Lower leg skin (tissue), 4 donors: ENCODE data around the gene COL4A6. TPM values are rescaled to one million over a fixed set of nuclear protein-coding genes. Genes with fewer than 3 reads are reported as not detected.

Experiments used
- DNase-seq, 2 donors: peaks; one replicate each; pipeline ENCODE4 v3.0.0-alpha.2; 2019; ENCODE audit warnings: low spot score in 2 of 2
- H3K4me3 ChIP-seq: fragments of 200-600 bp; sonication (generic); 2 replicates; pipeline ENCODE4 v1.5.1; 2017; ENCODE audit warnings: mild to moderate bottlenecking, low read depth; ENCODE audit not compliant: poor library complexity, severe bottlenecking
- POLR2A ChIP-seq, 2 donors: fragments of 450-650 bp; IDR thresholded peaks; one replicate each; pipeline ENCODE4 v1.6.1; 2016 to 2017; ENCODE audit warnings: antibody characterized with exemption in 2 of 2, mild to moderate bottlenecking in 1 of 2, moderate library complexity in 1 of 2
- WGBS, 2 donors: methylation state at CpG; one replicate each; pipeline ENCODE4 v1.1.5; 2018; 5-methylcytosine and 5-hydroxymethylcytosine counted together
- intact Hi-C: fragments of 100-400 bp; cut with DNase I; formaldehyde crosslinking; loops from one replicate; pipeline ENCODE4 v1.15.0; 2023; ENCODE audit warnings: low total_unique reads
- total RNA-seq, 4 donors: library from RNA; depleted of rRNA; stranded (reverse); fragments of >200 nt; gene quantifications; one replicate each; pipeline ENCODE4 v1.1.0, GENCODE V29; 2016
- TF ChIP-seq, protein P1 (sequence below), 3 donors: fragments of 450-650 bp; IDR thresholded peaks; one replicate each; pipeline ENCODE4 v1.5.1; 2016; ENCODE audit warnings: antibody characterized with exemption in 3 of 3, mild to moderate bottlenecking in 3 of 3, moderate library complexity in 2 of 3

COL4A6 gene
- total RNA-seq, 4 donors from 2014 or later, result 9.4 to 15.3 (median 11.6) TPM

GRCh38 chrX:108464604-108465003, 26.4 kb upstream of the COL4A6 start:
- H3K4me3 ChIP-seq, result no peak overlapping the region
- intact Hi-C loops, result no loop called here
- no peak for DNase-seq
- TF ChIP-seq, protein P1, sequence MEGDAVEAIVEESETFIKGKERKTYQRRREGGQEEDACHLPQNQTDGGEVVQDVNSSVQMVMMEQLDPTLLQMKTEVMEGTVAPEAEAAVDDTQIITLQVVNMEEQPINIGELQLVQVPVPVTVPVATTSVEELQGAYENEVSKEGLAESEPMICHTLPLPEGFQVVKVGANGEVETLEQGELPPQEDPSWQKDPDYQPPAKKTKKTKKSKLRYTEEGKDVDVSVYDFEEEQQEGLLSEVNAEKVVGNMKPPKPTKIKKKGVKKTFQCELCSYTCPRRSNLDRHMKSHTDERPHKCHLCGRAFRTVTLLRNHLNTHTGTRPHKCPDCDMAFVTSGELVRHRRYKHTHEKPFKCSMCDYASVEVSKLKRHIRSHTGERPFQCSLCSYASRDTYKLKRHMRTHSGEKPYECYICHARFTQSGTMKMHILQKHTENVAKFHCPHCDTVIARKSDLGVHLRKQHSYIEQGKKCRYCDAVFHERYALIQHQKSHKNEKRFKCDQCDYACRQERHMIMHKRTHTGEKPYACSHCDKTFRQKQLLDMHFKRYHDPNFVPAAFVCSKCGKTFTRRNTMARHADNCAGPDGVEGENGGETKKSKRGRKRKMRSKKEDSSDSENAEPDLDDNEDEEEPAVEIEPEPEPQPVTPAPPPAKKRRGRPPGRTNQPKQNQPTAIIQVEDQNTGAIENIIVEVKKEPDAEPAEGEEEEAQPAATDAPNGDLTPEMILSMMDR (IDR thresholded peaks at IDR 0.05), result no peak
- no peak for TF ChIP-seq POLR2A (IDR thresholded peaks at IDR 0.05)
- 63 to 72% methylated on average over 3 of the region's 3 CpGs for WGBS, 2 donors

DNA sequence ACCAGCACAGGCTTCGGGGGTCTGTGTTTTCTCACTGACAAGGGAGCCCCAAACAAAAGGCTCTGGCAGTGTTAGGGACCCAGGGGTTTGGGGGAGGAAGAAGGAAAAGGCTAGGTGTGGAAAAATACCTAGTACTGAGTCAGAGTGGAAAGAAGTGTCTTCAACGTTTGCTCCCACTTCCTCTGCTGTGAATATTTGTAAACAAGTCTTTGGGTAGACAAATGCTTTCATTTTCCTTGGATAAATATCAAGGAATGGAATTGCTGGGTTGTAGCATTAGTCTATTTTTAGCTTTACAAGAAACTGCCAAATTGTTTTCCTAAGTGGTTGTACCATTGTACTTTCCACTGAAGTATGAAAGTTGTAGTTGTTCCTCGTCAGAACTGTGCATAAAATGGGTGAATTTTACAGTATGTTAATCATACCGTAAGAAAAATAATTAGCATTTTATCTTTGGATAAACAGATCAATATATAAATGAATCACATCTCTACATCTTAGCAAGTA, 18.8 kb upstream of the COL4A6 start:
- DNase-seq, result no peak
- WGBS, 2 donors, result 54 to 70% methylated on average over 4 of the region's 4 CpGs
- H3K4me3 ChIP-seq, result no peak overlapping the region
- no peak for TF ChIP-seq POLR2A (IDR thresholded peaks at IDR 0.05)
- TF ChIP-seq, protein P1 (IDR thresholded peaks at IDR 0.05), result no peak
- intact Hi-C loops, result no loop called here

GRCh38 chrX:108453841-108454240, 15.6 kb upstream of the COL4A6 start:
- H3K4me3 ChIP-seq, result no peak overlapping the region
- intact Hi-C loops, result no loop called here
- TF ChIP-seq POLR2A (IDR thresholded peaks at IDR 0.05), result no peak
- TF ChIP-seq, protein P1 (IDR thresholded peaks at IDR 0.05), result no peak
- no peak for DNase-seq
- WGBS, 2 donors, result 70 to 84% methylated on average over 3 of the region's 3 CpGs

DNA sequence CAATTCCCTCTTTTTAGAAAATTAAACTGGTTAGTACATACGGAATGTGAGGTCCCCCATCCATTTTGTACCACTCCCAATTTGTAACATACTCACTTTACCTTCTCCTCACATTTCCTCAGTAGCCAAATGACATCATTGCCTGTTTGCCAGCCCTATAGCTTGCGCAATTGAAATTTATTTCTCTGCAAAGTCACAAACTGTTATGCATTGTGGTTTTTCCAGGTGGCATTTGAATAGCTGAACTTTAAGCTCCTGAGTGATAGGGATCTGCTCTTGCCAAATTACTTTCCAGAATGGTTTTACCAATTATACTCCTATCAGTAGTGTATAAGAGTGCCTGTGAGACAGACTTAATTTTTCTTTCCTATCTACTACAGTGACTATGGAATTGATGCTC, 9.1 kb upstream of the COL4A6 start:
- DNase-seq, result no peak
- TF ChIP-seq POLR2A (IDR thresholded peaks at IDR 0.05), result no peak
- TF ChIP-seq, protein P1 (IDR thresholded peaks at IDR 0.05), result no peak
- intact Hi-C loops, result no loop called here
- WGBS, 2 donors, result 43 to 55% methylated on average over 2 of the region's 2 CpGs
- no peak overlapping the region for H3K4me3 ChIP-seq

DNA sequence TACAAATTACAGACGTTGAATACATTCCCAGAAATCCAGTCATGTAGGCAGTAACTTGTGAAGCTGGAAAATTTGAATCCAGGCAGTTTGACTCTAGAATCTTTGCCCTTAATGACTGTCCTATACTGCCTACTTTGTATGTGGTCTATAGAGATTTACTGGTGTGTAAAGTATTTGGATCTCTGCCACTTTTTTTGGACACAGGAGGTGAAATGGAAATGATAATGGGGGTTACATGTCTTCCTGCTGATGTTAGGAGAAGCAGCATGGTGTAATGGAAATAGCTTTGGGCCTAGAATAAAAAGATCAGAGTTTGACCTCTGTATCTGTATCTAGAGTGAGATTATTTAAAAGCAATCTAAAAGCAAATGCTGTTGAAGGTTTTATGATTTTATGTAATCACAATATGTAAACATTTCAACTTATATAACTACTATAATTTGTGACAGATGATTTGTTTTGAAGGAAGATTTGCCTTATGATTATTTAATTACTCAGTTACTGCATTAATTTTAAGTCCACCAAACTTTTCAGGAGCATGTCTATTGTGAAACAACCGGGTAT, 4.8 kb upstream of the COL4A6 start:
- intact Hi-C loops, result no loop called here
- no peak for DNase-seq
- 38 to 41% methylated on average over 2 of the region's 2 CpGs for WGBS, 2 donors
- TF ChIP-seq, protein P1 (IDR thresholded peaks at IDR 0.05), result no peak
- no peak for TF ChIP-seq POLR2A (IDR thresholded peaks at IDR 0.05)
- no peak overlapping the region for H3K4me3 ChIP-seq
